ENCODE data around the gene RNF13. TPM values are rescaled to one million over a fixed set of nuclear protein-coding genes. Genes with fewer than 3 reads are reported as not detected.
A peak's percentile ranks its signal among the peaks of the same experiment; 100 is the strongest.

Gene RNF13
- total and polyA plus RNA-seq, 4 experiments from 2014 or later, result 63.3 to 136 (median 98.7) TPM

- H3K27me3 Mint-ChIP-seq, result no peaks in the 10 kb centered on the region
- Histone ChIP-seq H3K27ac (ENCODE audit: low read depth, low read length) (no peak overlapping the region), H3K27me3 (ENCODE audit: insufficient read depth, low read length) (no peaks in the 10 kb centered on the region), H3K36me3 (ENCODE audit: insufficient read depth, low read length) (peaks cover 10% of the 10 kb centered on the region), H3K4me3 (ENCODE audit: low read length in 2 of 2) (no peak overlapping the region), H3K9me3 (ENCODE audit: control insufficient read depth in 1 of 2, low read length in 2 of 2) (no peaks in the 10 kb centered on the region), H3K4me1 (ENCODE audit: insufficient read depth, low read length) (peaks cover 2% of the 10 kb centered on the region)
- intact Hi-C loops (cut with micrococcal nuclease), result no loop called here
- no peak overlapping the region for H3K4me3 Mint-ChIP-seq
- CTCF ChIA-PET (ENCODE audit: partially characterized antibody), result interaction anchor here (1.5 to 1.7 kb wide), 2 partner anchors 11 to 38 kb away, joined by 4 to 6 read pairs; no protein-coding TSS in a partner anchor
- POLR2A ChIA-PET (ENCODE audit: partially characterized antibody), result no interaction called here
- H3K9me3 Mint-ChIP-seq, result peaks cover 0 to 2% (median 0%) of the 10 kb centered on the region in 8 donors
- peaks cover 38 to 42% of the 10 kb centered on the region in 2 donors for H3K36me3 Mint-ChIP-seq
- peaks cover 34 to 61% (median 46%) of the 10 kb centered on the region in 4 donors for H3K4me1 Mint-ChIP-seq
- no peak overlapping the region for H3K27ac Mint-ChIP-seq
- no peak for DNase-seq
Observed at GRCh38 chr3:149845570-149846244, 32.7 kb downstream of the RNF13 start.

- Mint-ChIP-seq H3K4me3 (peak overlapping the region in 1 of 8 donors; percentile 22), H3K4me1 (peaks cover 24 to 47% (median 34%) of the 10 kb centered on the region in 4 donors), H3K9me3 (peaks cover 0 to 2% (median 0%) of the 10 kb centered on the region in 8 donors), H3K36me3 (peaks cover 51 to 55% of the 10 kb centered on the region in 2 donors), H3K27me3 (no peaks in the 10 kb centered on the region), H3K27ac (peak overlapping the region in 1 of 7 donors; percentile 74)
- DNase-seq, result no peak
- no peaks in the 10 kb centered on the region for H3K4me1 ChIP-seq (ENCODE audit: insufficient read depth, low read length)
- CTCF ChIA-PET (ENCODE audit: partially characterized antibody), result interaction anchor here (1.8 kb wide), 1 partner anchor 40 kb away, joined by 5 read pairs; no protein-coding TSS in a partner anchor
- intact Hi-C loops (cut with micrococcal nuclease), result no loop called here
- H3K9me3 ChIP-seq (ENCODE audit: control insufficient read depth in 1 of 2, low read length in 2 of 2), result no peaks in the 10 kb centered on the region
- H3K27me3 ChIP-seq (ENCODE audit: insufficient read depth, low read length), result no peaks in the 10 kb centered on the region
- no peak overlapping the region for H3K4me3 ChIP-seq (ENCODE audit: low read length in 2 of 2)
- peaks cover 21% of the 10 kb centered on the region for H3K36me3 ChIP-seq (ENCODE audit: insufficient read depth, low read length)
- no peak overlapping the region for H3K27ac ChIP-seq (ENCODE audit: low read depth, low read length)
- POLR2A ChIA-PET (ENCODE audit: partially characterized antibody), result interaction anchor here (2.0 kb wide), 1 partner anchor 34 kb away, joined by 5 read pairs; no protein-coding TSS in a partner anchor
Observed at GRCh38 chr3:149848238-149848637, 35.2 kb downstream of the RNF13 start.

GRCh38 chr3:149848688-149849087 is 35.7 kb downstream of the RNF13 start:
- intact Hi-C loops (cut with micrococcal nuclease), result no loop called here
- Mint-ChIP-seq H3K4me1 (peaks cover 20 to 43% (median 32%) of the 10 kb centered on the region in 4 donors), H3K36me3 (peaks cover 52 to 55% of the 10 kb centered on the region in 2 donors), H3K27me3 (no peaks in the 10 kb centered on the region), H3K27ac (no peak overlapping the region), H3K4me3 (no peak overlapping the region), H3K9me3 (peaks cover 0 to 2% (median 0%) of the 10 kb centered on the region in 8 donors)
- POLR2A ChIA-PET (ENCODE audit: partially characterized antibody), result no interaction called here
- no peak for DNase-seq
- no peak overlapping the region for H3K27ac ChIP-seq (ENCODE audit: low read depth, low read length)
- H3K9me3 ChIP-seq (ENCODE audit: control insufficient read depth in 1 of 2, low read length in 2 of 2), result no peaks in the 10 kb centered on the region
- H3K4me1 ChIP-seq (ENCODE audit: insufficient read depth, low read length), result no peaks in the 10 kb centered on the region
- CTCF ChIA-PET (ENCODE audit: partially characterized antibody), result no interaction called here
- H3K4me3 ChIP-seq (ENCODE audit: low read length in 2 of 2), result no peak overlapping the region
- no peaks in the 10 kb centered on the region for H3K27me3 ChIP-seq (ENCODE audit: insufficient read depth, low read length)
- peaks cover 21% of the 10 kb centered on the region for H3K36me3 ChIP-seq (ENCODE audit: insufficient read depth, low read length)

GRCh38 chr3:149850787-149851584 is 38.0 kb downstream of the RNF13 start:
- intact Hi-C loops (cut with micrococcal nuclease), result no loop called here
- peak in 1 of 5 donors; percentile 12 for DNase-seq
- peaks cover 0 to 2% (median 0%) of the 10 kb centered on the region in 8 donors for H3K9me3 Mint-ChIP-seq
- no peak overlapping the region for H3K4me3 Mint-ChIP-seq
- H3K4me1 Mint-ChIP-seq, result peaks cover 10 to 27% (median 21%) of the 10 kb centered on the region in 4 donors
- H3K27me3 Mint-ChIP-seq, result no peaks in the 10 kb centered on the region
- peaks cover 66% of the 10 kb centered on the region in 2 donors for H3K36me3 Mint-ChIP-seq
- Histone ChIP-seq H3K4me3 (ENCODE audit: low read length in 2 of 2) (no peak overlapping the region), H3K27ac (ENCODE audit: low read depth, low read length) (no peak overlapping the region), H3K9me3 (ENCODE audit: control insufficient read depth in 1 of 2, low read length in 2 of 2) (no peaks in the 10 kb centered on the region), H3K27me3 (ENCODE audit: insufficient read depth, low read length) (no peaks in the 10 kb centered on the region), H3K36me3 (ENCODE audit: insufficient read depth, low read length) (peaks cover 27% of the 10 kb centered on the region), H3K4me1 (ENCODE audit: insufficient read depth, low read length) (no peaks in the 10 kb centered on the region)
- ChIA-PET CTCF (ENCODE audit: partially characterized antibody) (interaction anchor here (0.8 kb wide), 1 partner anchor 44 kb away, joined by 3 read pairs; no protein-coding TSS in a partner anchor), POLR2A (ENCODE audit: partially characterized antibody) (no interaction called here)
- peak overlapping the region in 1 of 7 donors; percentile 29 for H3K27ac Mint-ChIP-seq

- Mint-ChIP-seq H3K9me3 (peaks cover 0 to 2% (median 0%) of the 10 kb centered on the region in 8 donors), H3K27me3 (no peaks in the 10 kb centered on the region), H3K27ac (peak overlapping the region in 1 of 7 donors; percentile 30), H3K36me3 (peaks cover 49 to 69% of the 10 kb centered on the region in 2 donors), H3K4me1 (peaks cover 9 to 19% (median 12%) of the 10 kb centered on the region in 4 donors), H3K4me3 (no peak overlapping the region)
- CTCF ChIA-PET (ENCODE audit: partially characterized antibody), result no interaction called here
- H3K27ac ChIP-seq (ENCODE audit: low read depth, low read length), result no peak overlapping the region
- intact Hi-C loops (cut with micrococcal nuclease), result no loop called here
- H3K36me3 ChIP-seq (ENCODE audit: insufficient read depth, low read length), result peaks cover 6% of the 10 kb centered on the region
- no peaks in the 10 kb centered on the region for H3K27me3 ChIP-seq (ENCODE audit: insufficient read depth, low read length)
- H3K9me3 ChIP-seq (ENCODE audit: control insufficient read depth in 1 of 2, low read length in 2 of 2), result no peaks in the 10 kb centered on the region
- H3K4me1 ChIP-seq (ENCODE audit: insufficient read depth, low read length), result no peaks in the 10 kb centered on the region
- POLR2A ChIA-PET (ENCODE audit: partially characterized antibody), result no interaction called here
- DNase-seq, result no peak
- no peak overlapping the region for H3K4me3 ChIP-seq (ENCODE audit: low read length in 2 of 2)
Observed at GRCh38 chr3:149858911-149859310, 45.9 kb downstream of the RNF13 start.

- peaks cover 46 to 66% of the 10 kb centered on the region in 2 donors for H3K36me3 Mint-ChIP-seq
Observed at GRCh38 chr3:149860881-149861280, 47.9 kb downstream of the RNF13 start.

GRCh38 chr3:149867563-149867962 is 54.5 kb downstream of the RNF13 start:
- Histone ChIP-seq H3K4me1 (ENCODE audit: insufficient read depth, low read length) (no peaks in the 10 kb centered on the region), H3K36me3 (ENCODE audit: insufficient read depth, low read length) (no peaks in the 10 kb centered on the region), H3K4me3 (ENCODE audit: low read length in 2 of 2) (no peak overlapping the region), H3K27me3 (ENCODE audit: insufficient read depth, low read length) (no peaks in the 10 kb centered on the region), H3K27ac (ENCODE audit: low read depth, low read length) (no peak overlapping the region), H3K9me3 (ENCODE audit: control insufficient read depth in 1 of 2, low read length in 2 of 2) (no peaks in the 10 kb centered on the region)
- Mint-ChIP-seq H3K36me3 (peaks cover 47 to 69% of the 10 kb centered on the region in 2 donors), H3K9me3 (peaks cover 4 to 26% (median 18%) of the 10 kb centered on the region in 8 donors), H3K27ac (no peak overlapping the region), H3K4me1 (peaks cover 0 to 31% (median 12%) of the 10 kb centered on the region in 4 donors), H3K4me3 (peak overlapping the region in 1 of 8 donors; percentile 64), H3K27me3 (no peaks in the 10 kb centered on the region)
- intact Hi-C loops (cut with micrococcal nuclease), result no loop called here
- no peak for DNase-seq
- CTCF ChIA-PET (ENCODE audit: partially characterized antibody), result no interaction called here
- POLR2A ChIA-PET (ENCODE audit: partially characterized antibody), result no interaction called here

More at GRCh38 chr3:149860881-149861280, 47.9 kb downstream of the RNF13 start:
- H3K27ac ChIP-seq (ENCODE audit: low read depth, low read length), result no peak overlapping the region
- ChIA-PET POLR2A (ENCODE audit: partially characterized antibody) (no interaction called here), CTCF (ENCODE audit: partially characterized antibody) (no interaction called here)
- H3K36me3 ChIP-seq (ENCODE audit: insufficient read depth, low read length), result no peaks in the 10 kb centered on the region
- H3K4me3 Mint-ChIP-seq, result no peak overlapping the region
- H3K9me3 ChIP-seq (ENCODE audit: control insufficient read depth in 1 of 2, low read length in 2 of 2), result no peaks in the 10 kb centered on the region
- H3K4me1 Mint-ChIP-seq, result peaks cover 12 to 19% (median 13%) of the 10 kb centered on the region in 4 donors
- H3K27me3 ChIP-seq (ENCODE audit: insufficient read depth, low read length), result no peaks in the 10 kb centered on the region
- H3K27me3 Mint-ChIP-seq, result no peaks in the 10 kb centered on the region
- H3K4me1 ChIP-seq (ENCODE audit: insufficient read depth, low read length), result no peaks in the 10 kb centered on the region
- peaks cover 0 to 3% (median 2%) of the 10 kb centered on the region in 8 donors for H3K9me3 Mint-ChIP-seq
- no peak for DNase-seq
- H3K27ac Mint-ChIP-seq, result no peak overlapping the region
- intact Hi-C loops (cut with micrococcal nuclease), result no loop called here
- no peak overlapping the region for H3K4me3 ChIP-seq (ENCODE audit: low read length in 2 of 2)

All from CD4-positive, alpha-beta memory T cell (primary cell).